AML-193 (cell line): ENCODE measurements around the gene NAA40.
"Not testable (repeated sequence)": the region's sequence is repeated elsewhere in the genome, so short reads cannot be mapped to it uniquely, and the experiment has no call there.

Source experiments
- DNase-seq, 2 experiments: peaks; one replicate each; lab custom pipeline; 2025; lab: John Stamatoyannopoulos, UW

NAA40 gene

GRCh38 chr11:63939397-63939891, 642 bp downstream of the NAA40 start:
- no peak for DNase-seq

- DNase-seq: peak; percentile 68 to 75
These were observed 2.0 kb downstream of the NAA40 start for GRCh38 chr11:63940786-63941185.

DNA sequence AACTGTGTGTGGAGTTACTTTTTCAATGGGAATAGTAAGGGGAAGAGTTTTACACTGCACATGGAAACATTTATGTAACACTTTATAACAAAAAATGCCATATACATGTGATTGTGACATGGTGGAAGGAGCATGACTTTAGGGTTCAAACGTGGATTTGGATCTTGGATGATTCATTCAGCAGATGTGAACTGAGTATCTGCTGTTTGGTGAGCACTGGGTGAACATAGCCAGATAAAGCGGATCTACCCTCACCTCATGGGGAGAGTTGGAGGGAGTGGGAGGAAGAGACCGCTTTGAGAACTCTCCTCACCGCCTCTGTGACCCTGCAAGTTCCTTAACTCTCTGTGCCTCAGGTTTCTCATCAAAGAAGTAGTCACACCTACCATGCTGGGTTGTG, 3.1 kb downstream of the NAA40 start:
- DNase-seq: no peak

- DNase-seq: no peak
These were observed 4.0 kb downstream of the NAA40 start for GRCh38 chr11:63942803-63943202.

DNA sequence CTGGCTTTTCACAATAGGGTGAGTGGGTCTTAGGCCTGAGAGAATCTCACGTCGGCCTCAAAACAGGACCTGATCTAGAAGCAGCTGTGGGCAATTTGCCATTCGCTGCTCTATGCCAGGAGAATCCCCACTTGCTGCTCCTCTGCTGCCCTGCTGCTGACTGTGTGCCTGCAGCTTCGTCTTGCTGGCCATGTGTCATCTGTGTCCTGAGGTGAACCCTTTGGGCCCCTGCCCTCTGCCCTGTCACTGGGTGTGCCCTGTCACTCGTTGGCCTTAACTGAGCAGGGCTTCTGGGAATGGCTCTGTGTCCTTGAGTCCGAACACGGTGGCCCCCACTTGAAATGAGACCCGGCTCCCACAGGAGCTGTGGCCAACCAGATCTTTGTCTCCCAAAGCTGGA, 6.2 kb downstream of the NAA40 start:
- DNase-seq: no peak

DNA sequence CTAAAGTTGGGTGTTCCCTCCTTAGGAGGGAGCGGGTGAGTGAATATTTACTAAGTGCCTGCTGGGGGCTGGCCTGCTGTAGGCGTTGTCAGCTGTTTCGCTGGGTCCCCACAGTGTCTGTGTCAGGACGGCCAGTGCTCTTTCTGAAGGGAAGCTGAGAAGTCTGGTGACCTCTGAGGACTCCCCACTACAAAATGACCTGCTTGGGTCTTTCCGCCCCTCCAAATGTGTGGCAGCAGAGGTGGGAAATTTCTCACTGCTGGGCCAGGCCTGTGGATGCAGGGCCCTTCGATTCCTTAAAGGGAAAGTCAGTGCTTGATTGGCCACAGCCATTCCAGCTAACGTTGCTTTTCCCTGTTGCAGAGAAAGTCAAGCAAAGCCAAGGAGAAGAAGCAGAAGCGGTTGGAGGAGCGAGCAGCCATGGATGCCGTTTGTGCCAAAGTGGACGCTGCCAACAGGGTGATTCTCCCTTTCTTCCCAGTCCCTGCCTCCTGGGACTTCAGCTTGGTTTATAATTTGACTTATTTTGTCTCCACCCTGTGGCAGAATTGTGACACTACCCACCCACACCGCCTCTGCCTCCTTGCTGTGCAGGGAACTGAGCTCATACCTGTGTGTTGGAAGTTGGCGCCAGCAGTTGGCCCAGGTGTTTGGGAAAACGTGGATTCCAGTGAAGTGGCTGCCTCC, 6.8 kb downstream of the NAA40 start:
- DNase-seq: peak; percentile 35 to 62

GRCh38 chr11:63951779-63952536, 13.2 kb downstream of the NAA40 start:
- no peak for DNase-seq

GRCh38 chr11:63952570-63952969, 13.8 kb downstream of the NAA40 start:
- no peak for DNase-seq

- no peak for DNase-seq
These were observed 19.2 kb downstream of the NAA40 start for GRCh38 chr11:63958008-63958407.

DNA sequence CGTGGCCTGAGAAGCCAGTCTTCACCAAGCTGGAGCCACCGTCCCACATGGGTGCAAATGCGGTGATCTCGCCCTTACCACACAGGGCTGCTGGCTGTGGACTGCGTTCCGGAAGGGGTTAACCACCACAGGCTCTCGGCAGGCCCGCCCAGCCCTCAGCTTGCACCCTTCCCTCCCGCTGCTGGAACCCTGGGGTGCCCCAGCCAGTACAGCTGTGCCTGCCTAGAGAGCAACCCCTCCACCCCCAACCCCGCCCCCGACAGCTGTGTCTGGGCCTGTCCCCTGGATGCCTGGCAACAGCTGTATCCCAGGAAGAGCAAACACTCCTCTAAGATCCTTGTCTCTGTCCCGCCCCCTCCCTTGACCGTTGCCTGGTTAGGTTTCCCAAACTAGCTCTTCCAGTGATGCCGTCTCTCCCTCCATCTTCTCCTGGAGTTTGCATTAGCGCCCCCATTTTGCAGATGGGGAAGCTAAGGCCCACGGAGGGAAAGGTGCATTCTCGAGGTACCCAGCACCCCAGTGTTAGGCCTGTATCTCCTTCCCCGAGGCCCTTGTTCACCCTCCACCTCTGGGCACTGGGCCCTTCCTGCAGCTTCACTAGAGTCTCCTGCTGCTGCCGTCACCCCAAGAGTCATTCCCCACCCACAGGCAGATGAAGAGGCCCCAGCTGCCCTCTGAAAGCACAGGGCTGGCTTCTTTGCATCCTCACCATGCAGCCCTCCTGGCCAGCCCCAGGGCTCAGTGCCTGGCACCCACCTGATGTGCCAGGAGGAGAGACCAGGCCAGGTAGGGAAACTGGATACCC, 23.0 kb downstream of the NAA40 start:
- DNase-seq: no peak

DNA sequence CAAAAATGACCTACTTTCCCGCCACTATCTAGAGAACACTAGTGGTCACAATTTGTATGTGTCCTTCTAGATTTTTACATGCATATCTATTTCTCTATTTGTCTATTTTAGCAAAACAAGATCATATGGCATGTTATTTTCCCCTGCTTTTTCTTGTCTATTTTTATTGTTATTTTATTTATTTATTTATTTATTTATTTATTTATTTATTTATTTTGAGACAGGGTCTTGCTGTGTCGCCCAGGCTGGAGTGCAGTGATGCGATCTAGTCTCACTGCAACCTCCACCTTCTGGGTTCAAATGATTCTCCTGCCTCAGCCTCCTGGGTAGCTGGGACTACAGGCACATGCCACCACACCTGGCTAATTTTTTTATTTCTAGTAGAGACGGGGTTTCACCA, 25.1 kb downstream of the NAA40 start:
- DNase-seq: not testable (repeated sequence)

GRCh38 chr11:63966444-63966843, 27.6 kb downstream of the NAA40 start:
- DNase-seq: no peak

GRCh38 chr11:63969461-63969860, 30.7 kb downstream of the NAA40 start:
- no peak for DNase-seq

GRCh38 chr11:63970902-63971301, 32.1 kb downstream of the NAA40 start:
- no peak for DNase-seq

- DNase-seq: not testable (repeated sequence)
These were observed 35.1 kb downstream of the NAA40 start for GRCh38 chr11:63973912-63974258.

GRCh38 chr11:63974259-63975143, 35.7 kb downstream of the NAA40 start, which contains the start of gene COX8A:
TSS of gene COX8A (plus strand) at chr11:63974620. CDS start at chr11:63974681, 61 bp downstream.
- DNase-seq: peak; percentile 99 to 100

- no peak for DNase-seq
These were observed 39.9 kb downstream of the NAA40 start for GRCh38 chr11:63978551-63979239.

GRCh38 chr11:63979426-63979825, 40.6 kb downstream of the NAA40 start:
- DNase-seq: no peak

DNA sequence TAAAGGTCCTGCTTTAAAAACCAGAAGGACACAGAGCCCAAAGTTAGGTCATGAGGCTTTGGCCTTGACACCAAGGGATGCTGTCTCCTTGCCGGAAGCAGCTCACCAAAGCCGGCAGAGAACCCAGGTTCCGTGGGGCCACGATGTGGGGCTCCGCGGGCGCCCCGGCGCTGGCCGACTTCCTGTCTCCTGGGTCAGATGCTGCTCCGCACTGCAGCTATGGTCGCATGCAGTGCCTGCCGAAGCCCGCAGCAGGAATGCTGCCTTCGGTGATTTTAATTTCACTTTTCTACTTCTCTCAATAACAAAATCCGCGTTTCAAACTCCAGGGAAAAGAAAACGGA, 47.0 kb downstream of the NAA40 start:
- DNase-seq: peak; percentile 30 to 33

GRCh38 chr11:63986156-63986931, 47.5 kb downstream of the NAA40 start, which contains the start of gene OTUB1:
TSS of gene OTUB1 (plus strand) at chr11:63986438. CDS start at chr11:63986457, 19 bp downstream.
- DNase-seq: peak; percentile 67 to 70
